ENCODE data around the gene FRY.

Gene FRY

DNA sequence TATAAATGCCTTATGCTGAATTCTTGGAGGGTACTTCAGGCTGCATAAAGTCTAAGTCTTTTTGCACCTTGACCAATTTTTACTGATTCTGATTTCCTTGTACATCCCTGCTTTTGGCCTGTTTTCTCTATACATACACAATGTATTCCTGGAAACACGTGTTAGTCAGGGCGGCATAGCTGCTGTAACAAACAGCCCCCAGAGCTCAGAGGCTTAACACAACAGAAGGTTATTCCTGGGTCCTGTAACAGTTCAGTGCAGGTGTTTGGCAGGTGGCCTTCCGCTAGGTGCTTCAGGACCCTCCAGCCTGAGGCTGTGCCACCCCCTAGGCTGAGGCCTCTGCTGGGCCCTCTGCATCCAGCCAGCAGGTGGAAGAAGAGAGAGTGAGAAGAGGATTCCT lies 200.7 kb downstream of the FRY start:
- DNase-seq = no peak

DNA sequence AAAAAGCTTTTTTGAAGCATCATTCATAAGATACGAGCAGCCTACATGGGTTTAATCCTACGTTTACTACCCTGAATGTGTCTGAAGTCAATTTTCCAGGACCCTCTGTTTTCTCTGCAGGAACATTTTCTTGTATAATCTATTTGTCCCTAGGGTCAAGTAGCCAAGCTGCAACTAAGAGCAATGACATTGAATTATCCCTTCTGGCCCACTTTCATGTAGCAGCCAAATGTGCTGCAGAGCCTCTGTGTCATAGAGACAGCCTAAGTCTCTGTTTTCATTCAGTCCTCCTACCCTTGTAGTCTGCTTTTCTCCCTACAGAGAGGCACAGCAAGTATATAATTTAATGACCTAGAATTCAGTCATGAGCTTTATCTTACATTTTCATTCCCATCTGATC lies 201.5 kb downstream of the FRY start:
- no peak for DNase-seq

DNA sequence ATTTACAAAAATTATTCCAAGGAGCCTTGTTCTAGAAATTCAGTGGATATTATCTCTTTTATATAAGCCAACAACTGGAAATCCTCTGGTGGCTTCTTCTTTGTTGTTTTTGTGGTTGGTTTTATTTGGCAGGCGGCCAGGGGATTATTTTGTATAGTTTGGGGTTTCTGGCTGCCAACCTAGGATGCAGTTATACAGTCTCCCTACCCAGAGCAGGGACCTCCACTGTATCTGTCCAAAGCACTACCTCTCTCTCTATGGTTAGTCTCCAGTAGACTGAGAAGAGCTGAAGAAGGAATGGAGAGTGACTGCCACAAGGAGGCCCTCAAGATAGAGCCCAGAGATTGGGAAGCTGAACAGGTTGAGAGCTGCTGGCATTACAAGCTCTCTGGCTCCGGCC lies 203.3 kb downstream of the FRY start:
- DNase-seq = peak in 1 of 2 donors; percentile 30

DNA sequence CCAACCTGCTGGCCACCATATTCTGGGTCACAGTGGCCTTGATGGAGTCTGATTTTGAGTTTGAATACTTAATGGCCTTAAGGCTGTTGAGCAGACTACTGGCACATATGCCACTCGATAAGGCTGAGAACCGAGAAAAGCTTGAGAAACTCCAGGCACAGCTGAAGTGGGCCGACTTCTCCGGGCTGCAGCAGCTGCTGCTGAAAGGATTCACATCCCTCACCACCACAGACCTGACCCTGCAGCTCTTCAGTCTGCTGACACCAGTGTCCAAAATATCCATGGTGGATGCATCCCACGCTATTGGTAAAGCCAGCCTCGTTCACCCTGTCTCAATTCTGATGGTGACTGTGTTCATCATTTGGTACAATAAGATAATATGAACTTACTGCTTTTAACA lies 206.1 kb downstream of the FRY start:
- DNase-seq = no peak

DNA sequence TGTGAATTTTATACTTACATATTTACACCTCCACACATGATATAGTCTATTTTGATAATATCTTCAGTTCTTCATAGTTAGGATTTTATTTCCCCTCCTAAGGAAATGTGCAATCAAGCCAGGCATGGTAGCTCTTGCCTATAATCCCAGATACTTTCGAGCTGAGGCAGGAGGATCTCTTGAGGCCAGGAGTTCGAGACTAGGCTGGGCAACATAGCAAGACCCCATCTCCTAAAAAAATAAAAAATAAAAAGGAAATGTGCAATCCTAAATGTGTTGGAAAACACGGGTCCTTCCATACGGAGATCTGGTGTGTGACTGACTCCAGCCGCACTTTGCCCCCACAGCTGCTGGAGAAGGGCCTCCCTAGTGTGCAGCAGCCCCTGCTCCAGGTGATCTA lies 212.1 kb downstream of the FRY start:
- DNase-seq = no peak

DNA sequence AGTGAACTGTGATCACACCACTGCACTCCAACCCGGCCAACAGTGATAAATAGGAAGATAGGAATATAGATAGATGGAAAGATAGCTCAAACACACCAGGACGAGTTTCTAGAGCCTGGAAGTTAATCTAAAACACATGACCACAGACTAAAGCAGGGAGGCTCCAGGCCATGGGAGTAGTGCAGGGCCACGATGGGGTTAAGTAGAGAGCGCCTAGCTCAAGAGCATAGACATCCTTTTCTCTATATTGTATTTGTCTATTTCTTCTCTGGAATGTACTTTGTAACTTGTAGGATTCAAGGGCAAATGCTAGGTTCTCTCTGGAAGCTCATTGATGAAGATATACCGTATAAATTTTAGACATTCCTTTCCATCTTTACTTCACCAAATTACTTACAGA lies 214.0 kb downstream of the FRY start:
- no peak for DNase-seq

DNA sequence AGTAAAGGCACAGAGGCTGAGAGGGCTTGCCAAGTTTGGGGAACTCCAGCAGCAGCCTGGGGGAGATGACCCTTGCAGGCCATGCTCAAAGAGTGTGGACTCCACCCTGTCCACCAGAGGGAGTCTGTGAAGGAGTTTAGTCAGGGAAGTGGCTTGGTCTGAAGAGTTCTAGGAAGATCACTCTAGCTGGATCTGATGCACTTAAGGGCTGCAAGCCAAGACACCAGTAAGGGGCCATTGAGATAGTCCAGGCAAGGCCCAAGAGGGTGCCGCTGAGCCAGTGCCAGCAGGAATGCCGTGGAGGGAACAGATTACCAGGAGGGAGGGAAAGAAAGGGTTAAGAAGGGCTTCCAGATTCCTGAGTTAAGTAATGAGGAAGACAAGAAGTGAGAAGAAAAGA lies 214.9 kb downstream of the FRY start:
- peak; percentile 29 to 31 for DNase-seq

DNA sequence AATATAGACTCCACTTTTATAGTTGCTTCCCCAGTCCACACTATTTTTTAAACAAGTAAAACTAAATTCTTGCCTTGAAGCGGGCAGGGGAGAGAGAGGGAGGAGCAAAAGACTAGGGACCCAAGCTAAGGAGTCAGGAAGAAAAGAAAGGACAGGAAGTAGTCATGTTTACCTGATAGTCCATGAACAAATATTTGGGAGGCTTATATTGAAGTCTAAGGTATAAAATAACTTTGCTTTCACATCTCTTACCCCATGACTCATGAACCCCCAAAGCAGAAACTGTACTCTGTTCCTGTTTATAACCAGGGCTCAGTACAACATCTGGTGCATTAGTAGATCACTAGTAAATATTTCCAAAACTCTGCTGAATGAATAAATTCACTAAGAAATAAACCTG lies 216.3 kb downstream of the FRY start:
- no peak for DNase-seq

DNA sequence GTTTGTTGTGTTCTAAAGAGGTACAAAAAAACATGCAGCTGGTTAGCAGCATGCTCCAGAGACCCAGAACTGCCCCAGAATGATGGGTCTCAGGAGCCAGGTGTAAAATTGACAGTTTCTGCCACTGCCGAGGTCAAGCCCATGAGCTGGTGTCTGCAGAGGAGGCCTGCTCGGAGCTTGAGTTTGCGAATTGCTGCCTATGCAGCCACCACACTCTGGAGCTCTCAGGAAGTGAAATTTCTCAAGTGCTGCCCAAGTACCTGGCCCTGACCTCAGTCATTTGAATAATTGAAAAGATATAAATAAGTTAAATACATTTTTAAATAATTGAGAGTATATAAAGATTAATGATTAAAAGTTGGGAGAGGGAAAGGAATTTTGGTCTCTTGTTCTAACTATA lies 217.2 kb downstream of the FRY start:
- DNase-seq = no peak

DNA sequence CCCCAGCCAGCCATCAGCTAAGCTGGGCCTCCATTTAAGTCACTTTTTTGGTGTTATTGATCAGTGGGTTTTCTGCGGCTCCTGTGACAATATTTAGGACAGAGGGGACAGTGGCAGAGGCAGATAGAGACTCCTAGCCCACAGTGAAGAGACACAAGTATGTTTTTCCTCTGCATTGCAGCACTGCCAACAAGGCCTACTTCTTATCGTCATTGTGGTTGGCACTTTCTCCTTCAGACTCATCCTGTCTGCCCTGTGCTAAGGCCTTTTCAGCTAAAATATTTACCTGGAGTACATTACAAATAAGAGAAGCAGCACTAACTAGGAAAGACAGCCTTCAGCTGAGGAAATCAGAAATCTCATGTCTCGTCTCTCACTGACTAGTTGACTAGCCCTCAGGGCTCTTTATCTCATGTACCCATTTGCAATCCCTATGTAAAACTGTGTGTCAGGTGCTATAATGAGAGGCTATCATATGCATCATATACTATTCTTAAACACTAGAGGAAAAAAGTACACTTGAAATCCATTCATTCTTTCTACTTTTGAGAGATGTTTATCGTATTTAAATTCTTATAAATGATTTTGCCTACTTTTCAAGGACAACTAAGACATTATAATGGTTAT lies 221.4 kb downstream of the FRY start:
- no peak for DNase-seq

DNA sequence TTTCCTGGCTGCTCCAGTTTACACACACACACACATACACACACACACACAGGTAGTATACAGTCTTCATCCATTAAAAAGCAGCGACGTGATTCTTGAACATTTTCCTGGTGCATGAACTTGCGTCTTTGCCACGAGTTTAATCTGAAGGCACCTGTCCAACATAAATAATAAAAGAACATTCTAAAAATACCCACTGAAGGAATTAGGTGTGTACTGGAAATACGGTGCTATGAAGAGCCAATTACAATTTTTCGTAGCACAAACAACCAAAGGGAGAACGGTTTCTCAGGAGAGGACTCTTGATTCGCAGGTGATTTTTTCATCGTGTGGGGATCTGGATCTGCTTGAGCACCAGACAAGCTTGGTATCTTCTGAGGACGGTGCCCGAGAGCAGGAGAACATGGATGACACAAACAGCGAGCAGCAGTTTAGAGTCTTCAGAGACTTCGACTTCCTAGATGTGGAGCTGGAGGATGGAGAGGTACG lies 222.4 kb downstream of the FRY start:
- no peak for DNase-seq

DNA sequence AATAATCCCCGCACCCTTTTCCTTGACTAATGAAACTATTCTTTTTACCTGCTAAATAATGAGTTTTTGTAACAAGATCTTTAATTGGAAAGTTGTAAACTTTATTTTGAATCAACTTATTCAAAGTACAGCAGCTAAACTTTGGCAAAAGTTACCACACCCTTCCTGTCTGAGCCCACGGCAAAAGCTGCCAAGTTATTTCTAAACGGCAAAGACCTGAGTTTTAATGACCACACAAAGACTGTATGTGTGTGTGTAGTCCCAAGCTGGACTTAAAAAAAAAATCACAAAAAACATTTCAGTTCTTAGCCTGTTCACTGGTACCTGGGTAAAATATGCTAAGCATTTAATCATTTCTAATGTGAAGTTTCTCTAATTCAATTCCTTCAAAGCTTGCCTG lies 222.8 kb downstream of the FRY start:
- no peak for DNase-seq

DNA sequence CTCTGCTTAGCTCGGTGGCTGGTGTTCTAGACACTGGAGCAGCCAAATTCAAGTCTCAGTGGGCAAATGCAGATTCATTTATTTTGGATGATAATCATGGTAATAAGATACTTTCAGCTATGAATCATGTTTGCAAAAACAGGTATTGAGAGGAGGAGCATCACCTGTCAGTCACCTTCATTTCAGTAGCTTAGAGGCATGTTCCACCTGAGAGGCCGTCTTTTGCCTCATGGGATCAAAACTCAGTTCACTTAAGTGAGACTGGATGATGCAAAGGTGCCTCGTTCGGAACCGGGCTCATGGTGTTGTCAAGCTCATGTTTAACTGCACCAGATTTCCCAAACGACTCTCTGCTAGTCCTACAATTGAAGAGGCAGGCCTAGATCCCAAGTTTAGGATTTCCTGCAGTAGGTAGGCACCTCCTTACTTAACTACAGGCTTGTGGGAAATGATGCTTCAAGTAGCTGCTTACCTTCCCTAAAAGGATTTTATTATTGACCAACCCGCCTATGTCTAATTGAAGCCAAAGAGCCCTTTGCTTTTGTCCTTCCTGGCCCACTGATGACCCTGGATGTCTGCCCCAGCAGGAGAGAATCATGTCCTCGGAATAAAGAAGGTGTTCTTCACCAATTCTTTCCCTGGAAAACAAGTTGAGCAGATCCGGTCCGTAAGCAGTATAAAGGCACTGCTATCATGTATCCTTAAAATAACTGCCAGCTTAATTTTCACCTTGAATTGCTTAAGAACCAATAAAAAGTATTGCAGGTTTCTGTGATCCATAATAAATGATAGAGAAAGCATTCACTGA lies 223.5 kb downstream of the FRY start:
- DNase-seq = no peak

DNA sequence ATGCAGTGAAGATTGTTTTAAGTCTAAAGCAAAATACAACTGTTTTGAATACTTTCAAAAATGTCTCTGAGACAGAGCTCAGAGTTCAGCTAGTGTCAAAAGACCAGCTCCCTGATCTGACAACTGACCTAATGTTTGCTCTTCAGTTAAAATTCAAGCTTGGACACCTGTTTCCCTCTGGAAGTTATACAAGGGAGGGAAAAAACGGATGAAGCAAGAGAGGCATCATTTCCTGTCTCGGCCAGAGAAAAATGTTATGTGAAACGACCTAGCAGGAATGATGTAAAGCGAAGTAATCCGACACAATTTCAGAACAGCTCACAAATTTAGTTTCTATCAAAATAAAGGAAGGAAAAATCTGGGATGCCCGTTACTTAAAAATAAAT lies 224.1 kb downstream of the FRY start:
- DNase-seq = no peak

DNA sequence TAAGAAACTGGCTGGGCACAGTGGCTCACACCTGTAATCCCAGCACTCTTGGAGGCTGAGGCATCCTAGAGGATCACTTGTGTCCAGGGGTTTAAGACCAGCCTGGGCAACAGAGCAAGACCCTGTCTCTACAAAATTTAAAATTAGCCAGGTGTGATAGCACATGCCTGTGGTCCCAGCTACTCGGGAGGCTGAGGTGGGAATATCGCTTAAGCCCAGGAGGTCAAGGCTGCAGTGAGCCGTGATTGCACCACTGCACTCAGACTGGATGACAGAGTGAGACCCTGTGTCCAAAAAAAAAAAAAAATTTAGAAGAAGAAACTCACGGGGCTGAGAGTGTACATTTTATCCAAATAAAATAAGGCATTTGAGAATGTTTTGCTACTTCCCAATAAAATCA lies 224.7 kb downstream of the FRY start:
- DNase-seq = no peak

DNA sequence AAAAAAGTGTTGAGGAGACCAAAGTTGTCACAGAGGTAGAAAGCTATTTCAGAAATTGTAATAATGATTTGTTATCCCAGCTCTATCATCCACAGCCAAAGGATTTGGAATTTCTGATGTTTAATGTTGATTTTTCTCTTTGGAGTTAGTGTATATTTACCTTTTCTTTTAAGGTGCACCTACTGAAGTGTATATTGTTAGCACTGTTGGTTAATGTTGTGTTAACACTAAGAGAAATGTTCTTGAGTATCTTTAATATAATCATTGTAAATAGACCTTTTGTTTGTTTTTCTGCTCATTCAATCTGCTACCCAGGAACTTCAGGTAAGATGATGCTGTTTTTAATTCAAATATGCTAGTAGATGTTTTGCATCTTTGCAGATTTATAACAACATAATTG lies 226.1 kb downstream of the FRY start:
- DNase-seq = no peak

DNA sequence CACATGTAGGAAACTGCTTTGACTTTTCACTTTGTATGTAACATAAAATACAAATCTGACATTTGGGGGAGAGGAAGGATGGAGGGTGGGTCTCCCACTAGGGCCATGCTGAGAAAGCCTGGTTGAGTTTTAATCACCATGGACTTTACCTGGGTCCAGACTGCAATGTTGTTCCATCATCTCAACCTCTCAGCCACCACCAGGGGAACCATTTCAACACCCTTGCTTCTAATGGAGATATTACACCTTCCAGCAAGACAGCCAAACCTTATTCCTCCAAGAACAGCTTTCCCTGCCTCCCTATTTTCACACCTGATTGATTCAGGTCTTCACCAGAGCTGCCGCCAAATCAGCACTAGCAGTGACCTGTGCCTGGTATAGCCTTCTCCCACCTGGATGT lies 227.5 kb downstream of the FRY start:
- no peak for DNase-seq

DNA sequence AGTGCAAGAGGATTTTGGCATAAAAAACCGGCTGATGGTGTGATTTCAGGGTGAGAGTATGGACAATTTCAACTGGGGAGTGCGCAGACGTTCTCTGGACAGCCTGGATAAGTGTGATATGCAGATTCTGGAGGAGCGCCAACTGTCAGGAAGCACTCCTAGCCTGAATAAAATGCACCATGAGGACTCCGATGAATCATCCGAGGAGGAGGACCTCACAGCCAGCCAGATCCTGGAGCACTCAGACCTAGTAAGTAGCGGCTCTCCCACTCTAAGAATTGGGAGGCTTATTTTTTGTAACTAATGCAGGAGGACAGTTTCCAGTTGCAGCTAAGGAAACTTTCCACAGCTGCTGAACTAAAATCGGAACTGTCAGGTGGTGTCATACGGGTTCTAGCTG lies 230.0 kb downstream of the FRY start:
- DNase-seq = no peak

DNA sequence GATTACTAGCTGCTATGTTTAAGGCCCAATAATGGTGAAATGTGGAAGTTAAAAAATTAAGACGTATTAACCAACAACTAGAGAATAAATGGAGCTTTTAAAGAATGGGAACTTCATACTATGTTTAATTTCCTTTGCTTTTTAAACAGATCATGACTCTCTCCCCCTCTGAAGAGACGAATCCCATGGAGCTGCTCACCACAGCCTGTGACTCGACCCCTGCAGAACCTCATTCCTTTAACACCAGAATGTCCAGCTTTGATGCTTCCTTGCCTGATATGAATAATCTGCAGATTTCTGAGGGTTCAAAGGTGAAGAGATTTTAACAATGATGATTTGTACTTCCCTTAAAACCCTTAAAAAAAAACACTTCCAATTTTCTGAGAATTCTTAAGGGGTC lies 230.6 kb downstream of the FRY start:
- DNase-seq = no peak

DNA sequence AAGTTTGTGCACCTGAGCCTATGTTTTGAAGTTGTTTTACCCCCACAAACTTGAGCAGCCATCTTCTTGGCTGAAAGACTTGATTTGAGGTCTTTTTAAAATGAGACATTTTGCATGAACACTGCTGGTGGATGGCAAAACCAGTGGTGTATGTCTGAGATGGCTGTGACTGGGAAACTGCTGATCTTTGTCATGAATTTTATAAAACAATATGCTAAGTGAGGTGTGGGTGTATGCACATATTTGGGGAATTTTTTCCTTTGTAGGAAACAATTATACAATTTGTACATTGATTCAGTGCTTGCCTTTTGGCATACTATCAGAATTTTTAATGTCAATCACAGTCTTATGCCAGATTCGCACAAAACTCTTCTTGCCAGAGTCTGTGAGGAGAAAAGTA lies 231.0 kb downstream of the FRY start:
- no peak for DNase-seq

DNA sequence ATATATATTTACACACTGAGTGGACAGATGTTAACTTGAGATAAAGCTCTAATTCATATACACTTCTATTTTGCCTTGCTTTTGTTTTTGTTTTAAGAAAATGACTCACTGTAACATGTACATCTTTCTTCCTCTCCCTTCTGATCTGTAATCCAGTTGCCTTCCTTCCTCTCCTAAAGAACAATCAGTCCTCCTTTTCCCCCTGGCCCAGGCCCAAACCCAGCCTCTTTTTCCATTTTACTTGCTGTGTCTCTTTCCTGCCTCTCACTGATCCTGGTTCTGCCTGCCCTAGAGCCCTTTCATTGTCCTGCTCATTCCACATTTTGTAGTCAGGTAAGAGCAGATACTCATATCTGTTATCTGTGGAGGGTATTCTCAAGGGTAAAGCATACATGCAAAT lies 232.8 kb downstream of the FRY start:
- no peak for DNase-seq

DNA sequence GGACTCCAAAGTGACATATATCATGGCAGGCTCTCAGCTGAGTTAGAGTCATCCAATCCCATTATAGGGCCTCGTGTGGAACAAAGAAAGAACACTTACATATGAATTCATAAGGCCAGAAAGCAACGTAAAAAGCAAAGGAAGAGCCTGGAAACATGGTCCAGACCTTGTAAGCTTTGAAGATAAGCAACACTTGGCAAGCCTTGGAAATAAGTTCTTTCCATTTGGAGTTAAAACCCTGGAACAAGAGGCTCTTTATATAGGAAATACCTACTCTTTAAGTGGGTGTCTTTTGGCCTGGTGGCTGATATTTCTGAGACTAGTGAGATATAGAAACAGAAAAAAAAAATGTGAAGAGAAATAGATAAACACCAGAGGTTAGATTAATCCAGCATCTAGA lies 234.2 kb downstream of the FRY start:
- no peak for DNase-seq

DNA sequence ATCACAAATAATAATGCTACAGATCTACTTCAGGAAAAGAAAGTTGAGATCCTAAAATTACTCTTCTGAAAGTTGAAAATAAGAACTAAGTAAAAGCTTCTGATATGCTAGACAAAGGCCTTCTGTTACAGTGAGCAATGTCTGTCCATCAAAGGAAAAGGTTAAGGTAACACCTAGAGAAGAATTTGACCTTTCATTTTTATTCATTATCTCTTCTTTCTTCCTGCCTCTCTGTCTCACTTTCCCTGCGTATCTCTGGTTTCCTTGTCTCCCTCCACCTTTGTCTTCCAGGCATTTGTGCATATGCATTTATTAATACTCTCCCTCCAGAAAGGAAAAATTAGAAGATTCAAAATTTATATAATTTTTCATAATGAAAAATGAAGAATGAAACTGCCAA lies 234.6 kb downstream of the FRY start:
- no peak for DNase-seq

DNA sequence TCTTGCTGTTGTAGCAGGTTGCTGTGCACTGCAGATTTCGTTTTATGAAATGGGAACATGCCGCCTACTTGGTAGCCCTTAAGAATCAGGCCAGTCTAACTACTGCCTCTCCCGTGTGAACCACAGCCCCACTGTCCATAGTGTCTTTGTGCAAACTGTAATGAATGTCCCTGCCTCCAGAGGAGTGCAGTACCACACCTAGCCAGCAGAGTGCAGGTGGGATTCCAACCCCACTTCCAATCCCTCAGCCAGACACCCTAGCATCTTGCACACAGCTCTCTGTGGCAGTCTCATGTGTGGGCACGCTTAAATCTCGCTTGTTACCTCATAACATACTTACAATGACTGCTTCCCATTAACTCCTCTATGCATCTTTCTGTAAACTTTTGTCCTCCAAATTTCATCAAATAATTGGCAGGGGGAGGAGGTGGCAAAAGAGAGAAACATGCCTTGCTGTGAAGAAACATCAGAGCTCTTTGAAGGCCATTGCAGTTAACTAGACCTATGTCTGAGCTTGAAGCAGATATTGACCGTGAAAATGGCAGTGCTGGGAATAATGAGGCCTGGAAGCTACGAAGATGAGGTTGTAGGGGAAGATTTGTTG lies 236.4 kb downstream of the FRY start:
- DNase-seq = peak; percentile 33 to 56
